ENCODE measurements around the gene ARID1B.

ARID1B gene

GRCh38 chr6:156778454-156779205 lies 1.5 kb downstream of the ARID1B start:
- TF ChIP-seq CTCF (IDR thresholded peaks at IDR 0.05; ENCODE audit: low read depth, low read length, missing control alignments), result no peak
- peak overlapping the region; percentile 92 for H3K4me3 ChIP-seq (replicated peaks; ENCODE audit: low read depth, low read length)
- DNase-seq (ENCODE audit: extremely low read depth, low read depth), result no peak

GRCh38 chr6:156779206-156780094 lies 2.3 kb downstream of the ARID1B start:
- DNase-seq (ENCODE audit: extremely low read depth, low read depth), result no peak

GRCh38 chr6:156780102-156780641 lies 3.0 kb downstream of the ARID1B start:
- peak; percentile 87 for DNase-seq (ENCODE audit: extremely low read depth, low read depth)
- no peak for TF ChIP-seq CTCF (IDR thresholded peaks at IDR 0.05; ENCODE audit: low read depth, low read length, missing control alignments)

More at GRCh38 chr6:156779206-156780094, 2.3 kb downstream of the ARID1B start:
- H3K4me3 ChIP-seq (replicated peaks; ENCODE audit: low read depth, low read length), result peak overlapping the region; percentile 92
- no peak for TF ChIP-seq CTCF (IDR thresholded peaks at IDR 0.05; ENCODE audit: low read depth, low read length, missing control alignments)

GRCh38 chr6:156780962-156781853 lies 4.0 kb downstream of the ARID1B start:
- peak overlapping the region; percentile 92 for H3K4me3 ChIP-seq (replicated peaks; ENCODE audit: low read depth, low read length)
- DNase-seq (ENCODE audit: extremely low read depth, low read depth), result no peak
- TF ChIP-seq CTCF (IDR thresholded peaks at IDR 0.05; ENCODE audit: low read depth, low read length, missing control alignments), result no peak

More at GRCh38 chr6:156780102-156780641, 3.0 kb downstream of the ARID1B start:
- H3K4me3 ChIP-seq (replicated peaks; ENCODE audit: low read depth, low read length), result peak overlapping the region; percentile 92

GRCh38 chr6:156781861-156782631 lies 4.9 kb downstream of the ARID1B start:
- H3K4me3 ChIP-seq (replicated peaks; ENCODE audit: low read depth, low read length), result peak overlapping the region; percentile 92
- TF ChIP-seq CTCF (IDR thresholded peaks at IDR 0.05; ENCODE audit: low read depth, low read length, missing control alignments), result no peak
- DNase-seq (ENCODE audit: extremely low read depth, low read depth), result no peak
